DMS79 treated with DMSO at 0.1 percent for 48 hours (cell line): Measurements from ENCODE around the gene TGM5.

Experiments
- DNase-seq: peaks from one replicate; lab custom pipeline; 2025; lab: John Stamatoyannopoulos, UW

TGM5 gene

GRCh38 chr15:43196760-43197548, 69.8 kb downstream of the TGM5 start:
- DNase-seq: no peak

- DNase-seq: no peak
Measured at GRCh38 chr15:43194795-43195194, 71.9 kb downstream of the TGM5 start.

- DNase-seq: no peak
Measured at GRCh38 chr15:43193710-43194109, 73.0 kb downstream of the TGM5 start.

- no peak for DNase-seq
Measured at GRCh38 chr15:43190178-43190577, 76.5 kb downstream of the TGM5 start.

GRCh38 chr15:43189296-43189695, 77.4 kb downstream of the TGM5 start:
- no peak for DNase-seq

- DNase-seq: peak; percentile 1
Measured at GRCh38 chr15:43187544-43188155, 79.1 kb downstream of the TGM5 start.

- DNase-seq: no peak
Measured at GRCh38 chr15:43186003-43186353, 80.8 kb downstream of the TGM5 start.

- peak; percentile 36 for DNase-seq
Measured at GRCh38 chr15:43185157-43186002, 81.3 kb downstream of the TGM5 start, which contains the start of gene CCNDBP1. Gene CCNDBP1, plus strand, starts transcription at chr15:43185403. Its CDS starts 96 bp downstream, at chr15:43185499.

- no peak for DNase-seq
Measured at GRCh38 chr15:43184407-43185124, 82.2 kb downstream of the TGM5 start.

- no peak for DNase-seq
Measured at GRCh38 chr15:43183270-43183669, 83.5 kb downstream of the TGM5 start.
